Measurements from ENCODE around the gene SUPT4H1. TPM values are rescaled to one million over a fixed set of nuclear protein-coding genes. Genes with fewer than 3 reads are reported as not detected.

SUPT4H1 gene
- total RNA-seq, 2 donors from 2014 or later, result 44.8 to 70.0 TPM

DNA sequence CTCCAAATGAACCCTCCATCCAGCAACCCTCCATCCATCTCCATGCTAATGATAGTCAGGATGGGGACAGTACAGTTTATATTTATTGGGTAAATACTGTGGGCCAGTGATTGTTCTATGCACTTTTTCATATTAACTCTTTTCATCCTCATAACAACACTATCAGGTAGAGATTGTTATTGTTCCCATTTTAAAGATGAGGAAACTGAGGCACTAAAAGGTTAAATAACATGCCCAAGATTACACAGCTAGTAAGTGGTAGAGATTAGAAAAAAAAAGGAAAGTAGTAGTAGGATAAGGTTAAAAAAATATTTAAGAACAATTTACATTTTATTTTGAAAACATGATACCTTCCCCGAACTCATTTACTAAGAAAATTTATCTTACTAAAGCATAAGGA, 21.9 kb upstream of the SUPT4H1 start:
- no peak overlapping the region for H3K4me3 ChIP-seq
- intact Hi-C loops (cut with DNase I), result no loop called here
- WGBS, result 98% methylated on average over 1 of the region's 1 CpG
- TF ChIP-seq, protein P1, sequence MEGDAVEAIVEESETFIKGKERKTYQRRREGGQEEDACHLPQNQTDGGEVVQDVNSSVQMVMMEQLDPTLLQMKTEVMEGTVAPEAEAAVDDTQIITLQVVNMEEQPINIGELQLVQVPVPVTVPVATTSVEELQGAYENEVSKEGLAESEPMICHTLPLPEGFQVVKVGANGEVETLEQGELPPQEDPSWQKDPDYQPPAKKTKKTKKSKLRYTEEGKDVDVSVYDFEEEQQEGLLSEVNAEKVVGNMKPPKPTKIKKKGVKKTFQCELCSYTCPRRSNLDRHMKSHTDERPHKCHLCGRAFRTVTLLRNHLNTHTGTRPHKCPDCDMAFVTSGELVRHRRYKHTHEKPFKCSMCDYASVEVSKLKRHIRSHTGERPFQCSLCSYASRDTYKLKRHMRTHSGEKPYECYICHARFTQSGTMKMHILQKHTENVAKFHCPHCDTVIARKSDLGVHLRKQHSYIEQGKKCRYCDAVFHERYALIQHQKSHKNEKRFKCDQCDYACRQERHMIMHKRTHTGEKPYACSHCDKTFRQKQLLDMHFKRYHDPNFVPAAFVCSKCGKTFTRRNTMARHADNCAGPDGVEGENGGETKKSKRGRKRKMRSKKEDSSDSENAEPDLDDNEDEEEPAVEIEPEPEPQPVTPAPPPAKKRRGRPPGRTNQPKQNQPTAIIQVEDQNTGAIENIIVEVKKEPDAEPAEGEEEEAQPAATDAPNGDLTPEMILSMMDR (IDR thresholded peaks at IDR 0.05), result no peak
- TF ChIP-seq POLR2A (IDR thresholded peaks at IDR 0.05) (no peak), POLR2AphosphoS5 (IDR thresholded peaks at IDR 0.05) (no peak)
- no peaks in the 10 kb centered on the region for H3K27me3 ChIP-seq (replicated peaks; ENCODE audit: insufficient read depth)
- no peaks in the 10 kb centered on the region for H3K4me1 ChIP-seq (replicated peaks)
- no peaks in the 10 kb centered on the region for H3K9me3 ChIP-seq
- no peak overlapping the region for H3K27ac ChIP-seq
- H3K36me3 ChIP-seq, result no peaks in the 10 kb centered on the region
- no peak for DNase-seq (ENCODE audit: low spot score)

DNA sequence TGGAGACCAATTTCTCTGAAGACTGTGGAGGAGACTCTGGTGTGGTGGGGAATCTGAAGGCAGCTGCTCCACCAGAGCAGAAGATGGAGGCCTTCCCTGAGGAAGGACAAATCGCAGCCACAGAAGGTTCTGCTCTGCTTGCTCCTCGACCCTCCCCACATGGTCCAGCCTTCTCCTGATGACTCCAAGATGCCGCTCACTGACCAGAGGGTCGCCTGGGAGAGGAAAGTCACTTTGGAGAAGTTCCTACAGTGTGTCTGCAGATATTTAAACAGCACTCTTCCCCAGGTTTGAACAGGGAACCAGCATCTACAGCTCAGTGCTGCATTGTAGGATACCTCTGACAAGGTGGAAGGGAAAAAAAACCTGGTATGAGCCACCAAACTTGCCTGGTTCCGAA, 21.0 kb upstream of the SUPT4H1 start:
- H3K4me3 ChIP-seq, result no peak overlapping the region
- TF ChIP-seq, protein P1 (IDR thresholded peaks at IDR 0.05), result no peak
- no peak for TF ChIP-seq POLR2A (IDR thresholded peaks at IDR 0.05)
- no peak for TF ChIP-seq POLR2AphosphoS5 (IDR thresholded peaks at IDR 0.05)
- intact Hi-C loops (cut with DNase I), result no loop called here
- H3K4me1 ChIP-seq (replicated peaks), result no peaks in the 10 kb centered on the region
- H3K9me3 ChIP-seq, result no peaks in the 10 kb centered on the region
- H3K27ac ChIP-seq, result no peak overlapping the region
- 82% methylated on average over 5 of the region's 5 CpGs for WGBS
- H3K36me3 ChIP-seq, result no peaks in the 10 kb centered on the region
- no peaks in the 10 kb centered on the region for H3K27me3 ChIP-seq (replicated peaks; ENCODE audit: insufficient read depth)
- DNase-seq (ENCODE audit: low spot score), result no peak

DNA sequence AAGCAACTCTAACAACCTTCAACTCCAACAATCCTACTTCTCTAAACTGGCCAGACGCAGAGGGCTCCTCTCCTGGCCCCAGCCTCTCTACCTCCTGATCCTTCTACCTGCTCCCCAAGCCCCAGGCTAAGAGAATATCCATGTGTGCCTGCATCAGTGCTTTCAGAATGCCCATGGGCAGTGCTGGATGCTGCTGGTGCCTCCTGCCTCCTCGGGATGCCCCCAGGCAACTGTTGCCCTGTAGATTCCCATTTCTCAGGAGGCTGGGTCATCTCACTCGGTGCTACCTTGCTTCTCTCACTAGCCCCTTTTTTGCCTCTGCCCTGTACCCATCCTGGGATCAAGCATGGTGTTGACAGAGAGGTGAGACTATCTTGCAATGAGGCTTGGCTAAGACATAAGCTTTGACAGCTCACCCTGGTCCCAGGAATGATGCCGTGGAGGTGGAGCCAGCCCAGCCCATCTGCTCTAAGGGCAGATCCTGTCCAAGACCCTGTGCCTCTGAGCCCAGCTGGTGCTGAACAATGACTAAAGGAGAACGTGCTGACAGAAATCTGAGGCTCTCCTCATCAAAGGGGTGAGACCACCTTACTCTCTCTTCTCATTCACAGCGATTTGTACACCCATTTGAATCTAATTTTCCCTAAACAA, 19.4 kb upstream of the SUPT4H1 start:
- H3K9me3 ChIP-seq, result no peaks in the 10 kb centered on the region
- H3K36me3 ChIP-seq, result no peaks in the 10 kb centered on the region
- no peak for DNase-seq (ENCODE audit: low spot score)
- 78% methylated on average over 6 of the region's 6 CpGs for WGBS
- intact Hi-C loops (cut with DNase I), result no loop called here
- H3K27ac ChIP-seq, result no peak overlapping the region
- no peak for TF ChIP-seq POLR2AphosphoS5 (IDR thresholded peaks at IDR 0.05)
- TF ChIP-seq, protein P1 (IDR thresholded peaks at IDR 0.05), result no peak
- TF ChIP-seq POLR2A (IDR thresholded peaks at IDR 0.05), result no peak
- no peaks in the 10 kb centered on the region for H3K4me1 ChIP-seq (replicated peaks)
- H3K27me3 ChIP-seq (replicated peaks; ENCODE audit: insufficient read depth), result no peaks in the 10 kb centered on the region
- H3K4me3 ChIP-seq, result no peak overlapping the region

DNA sequence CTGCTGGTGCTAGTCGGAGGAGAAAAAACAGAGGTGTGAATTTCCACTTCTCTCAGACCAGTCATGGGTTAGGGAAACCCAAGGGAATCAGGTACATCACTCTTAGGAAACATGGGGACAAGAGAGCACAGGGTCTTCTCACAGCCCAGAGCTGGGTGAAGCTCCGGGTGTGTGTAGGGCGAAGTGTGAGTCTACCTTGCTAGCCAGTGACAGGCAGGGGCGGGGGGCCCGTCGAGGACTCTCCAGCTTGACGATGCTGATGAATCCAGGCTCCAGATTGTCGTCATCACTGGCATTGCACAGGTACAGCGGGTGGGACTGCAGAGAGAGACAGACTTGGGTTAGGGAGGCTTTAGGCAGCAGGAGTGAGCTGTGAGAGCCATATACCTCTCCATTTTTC, 18.7 kb upstream of the SUPT4H1 start:
- intact Hi-C loops (cut with DNase I), result no loop called here
- Histone ChIP-seq H3K36me3 (no peaks in the 10 kb centered on the region), H3K4me1 (replicated peaks) (no peaks in the 10 kb centered on the region), H3K4me3 (no peak overlapping the region), H3K27ac (no peak overlapping the region), H3K9me3 (no peaks in the 10 kb centered on the region), H3K27me3 (replicated peaks; ENCODE audit: insufficient read depth) (no peaks in the 10 kb centered on the region)
- 86% methylated on average over 9 of the region's 9 CpGs for WGBS
- TF ChIP-seq POLR2A (IDR thresholded peaks at IDR 0.05) (no peak), POLR2AphosphoS5 (IDR thresholded peaks at IDR 0.05) (no peak)
- TF ChIP-seq, protein P1 (IDR thresholded peaks at IDR 0.05), result no peak
- no peak for DNase-seq (ENCODE audit: low spot score)

DNA sequence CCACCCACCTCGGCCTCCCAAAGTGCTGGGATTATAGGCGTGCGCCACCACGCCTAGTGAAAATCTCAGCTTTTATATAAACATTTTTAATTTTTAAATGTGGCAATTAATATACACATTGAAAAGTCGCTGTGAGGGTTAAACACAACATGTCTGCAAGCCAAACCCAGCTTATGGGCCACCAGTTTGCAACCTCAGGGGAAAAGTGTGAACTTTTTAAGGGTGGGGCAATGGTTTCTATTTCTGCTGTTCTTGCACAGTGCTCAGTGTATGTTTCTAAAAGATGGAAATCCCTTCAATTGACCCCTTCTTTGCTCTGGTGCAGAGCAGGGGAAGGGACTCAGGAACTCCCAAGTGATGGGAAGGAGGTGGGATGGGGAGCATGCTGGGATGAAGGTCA, 18.3 kb upstream of the SUPT4H1 start:
- 97% methylated on average over 5 of the region's 5 CpGs for WGBS
- Histone ChIP-seq H3K4me1 (replicated peaks) (no peaks in the 10 kb centered on the region), H3K27me3 (replicated peaks; ENCODE audit: insufficient read depth) (no peaks in the 10 kb centered on the region), H3K27ac (no peak overlapping the region), H3K4me3 (no peak overlapping the region), H3K9me3 (no peaks in the 10 kb centered on the region), H3K36me3 (no peaks in the 10 kb centered on the region)
- no peak for DNase-seq (ENCODE audit: low spot score)
- intact Hi-C loops (cut with DNase I), result no loop called here
- TF ChIP-seq POLR2A (IDR thresholded peaks at IDR 0.05), result no peak
- no peak for TF ChIP-seq POLR2AphosphoS5 (IDR thresholded peaks at IDR 0.05)
- TF ChIP-seq, protein P1 (IDR thresholded peaks at IDR 0.05), result no peak
